ENCODE measurements around the gene RACGAP1. TPM values are rescaled to one million over a fixed set of nuclear protein-coding genes. Genes with fewer than 3 reads are reported as not detected.

RACGAP1 gene
- total RNA-seq, 1 donor: 69.1 TPM

GRCh38 chr12:49984476-49985359 lies 40.6 kb downstream of the RACGAP1 start:
- no peak for TF ChIP-seq CTCF (IDR thresholded peaks at IDR 0.05; ENCODE audit: insufficient read depth, low read depth, low read length)
- no peak overlapping the region for H3K4me3 ChIP-seq (ENCODE audit: low read depth, low read length)
- DNase-seq (ENCODE audit: low read depth): no peak

- TF ChIP-seq CTCF (IDR thresholded peaks at IDR 0.05; ENCODE audit: insufficient read depth, low read depth, low read length): peak; percentile 12
- H3K4me3 ChIP-seq (ENCODE audit: low read depth, low read length): no peak overlapping the region
- peak; percentile 96 for DNase-seq (ENCODE audit: low read depth)
Measured at GRCh38 chr12:49983892-49984291, 41.4 kb downstream of the RACGAP1 start.

- DNase-seq (ENCODE audit: low read depth): peak; percentile 64
- no peak for TF ChIP-seq CTCF (IDR thresholded peaks at IDR 0.05; ENCODE audit: insufficient read depth, low read depth, low read length)
- H3K4me3 ChIP-seq (ENCODE audit: low read depth, low read length): no peak overlapping the region
Measured at GRCh38 chr12:49982246-49983087, 42.8 kb downstream of the RACGAP1 start.

- H3K4me3 ChIP-seq (ENCODE audit: low read depth, low read length): no peak overlapping the region
- no peak for TF ChIP-seq CTCF (IDR thresholded peaks at IDR 0.05; ENCODE audit: insufficient read depth, low read depth, low read length)
- no peak for DNase-seq (ENCODE audit: low read depth)
Measured at GRCh38 chr12:49980501-49981349, 44.6 kb downstream of the RACGAP1 start.

- TF ChIP-seq CTCF (IDR thresholded peaks at IDR 0.05; ENCODE audit: insufficient read depth, low read depth, low read length): no peak
- no peak overlapping the region for H3K4me3 ChIP-seq (ENCODE audit: low read depth, low read length)
- DNase-seq (ENCODE audit: low read depth): no peak
Measured at GRCh38 chr12:49979791-49980190, 45.5 kb downstream of the RACGAP1 start.

GRCh38 chr12:49979016-49979586 lies 46.2 kb downstream of the RACGAP1 start:
- no peak for DNase-seq (ENCODE audit: low read depth)
- no peak overlapping the region for H3K4me3 ChIP-seq (ENCODE audit: low read depth, low read length)
- no peak for TF ChIP-seq CTCF (IDR thresholded peaks at IDR 0.05; ENCODE audit: insufficient read depth, low read depth, low read length)
